Erythroblast (primary cell): Measurements from ENCODE around the gene CILP2.

Experiments used
- GATA1 ChIP-seq: IDR thresholded peaks from 2 replicates; pipeline ENCODE4 v1.6.1; 2011; ENCODE audit warnings: low read depth, mild to moderate bottlenecking, control low read depth, low read length, moderate library complexity
- POLR2A ChIP-seq: IDR thresholded peaks from 2 replicates; pipeline ENCODE4 v1.6.1; 2011; ENCODE audit warnings: mild to moderate bottlenecking, low read length

- TF ChIP-seq POLR2A (no peak), GATA1 (no peak)
Observed at GRCh38 chr19:19502281-19502680, 35.8 kb upstream of the CILP2 start.
